Stimulated activated CD8-positive, alpha-beta memory T cell treated with anti-CD3 and anti-CD28 coated beads, Interleukin-15, amount 100 ng/mL, for 4 hours (primary cell): ENCODE results near the gene CTU2.

Source experiments
- DNase-seq, 2 donors: peaks; one replicate each; pipeline ENCODE4 v3.0.0-alpha.2; 2020; ENCODE audit warnings: low read depth in 2 of 2

CTU2 gene

GRCh38 chr16:88730632-88731607 is 24.6 kb downstream of the CTU2 start:
- DNase-seq: no peak

- DNase-seq: no peak
Observed at GRCh38 chr16:88731699-88732098, 25.4 kb downstream of the CTU2 start.

DNA sequence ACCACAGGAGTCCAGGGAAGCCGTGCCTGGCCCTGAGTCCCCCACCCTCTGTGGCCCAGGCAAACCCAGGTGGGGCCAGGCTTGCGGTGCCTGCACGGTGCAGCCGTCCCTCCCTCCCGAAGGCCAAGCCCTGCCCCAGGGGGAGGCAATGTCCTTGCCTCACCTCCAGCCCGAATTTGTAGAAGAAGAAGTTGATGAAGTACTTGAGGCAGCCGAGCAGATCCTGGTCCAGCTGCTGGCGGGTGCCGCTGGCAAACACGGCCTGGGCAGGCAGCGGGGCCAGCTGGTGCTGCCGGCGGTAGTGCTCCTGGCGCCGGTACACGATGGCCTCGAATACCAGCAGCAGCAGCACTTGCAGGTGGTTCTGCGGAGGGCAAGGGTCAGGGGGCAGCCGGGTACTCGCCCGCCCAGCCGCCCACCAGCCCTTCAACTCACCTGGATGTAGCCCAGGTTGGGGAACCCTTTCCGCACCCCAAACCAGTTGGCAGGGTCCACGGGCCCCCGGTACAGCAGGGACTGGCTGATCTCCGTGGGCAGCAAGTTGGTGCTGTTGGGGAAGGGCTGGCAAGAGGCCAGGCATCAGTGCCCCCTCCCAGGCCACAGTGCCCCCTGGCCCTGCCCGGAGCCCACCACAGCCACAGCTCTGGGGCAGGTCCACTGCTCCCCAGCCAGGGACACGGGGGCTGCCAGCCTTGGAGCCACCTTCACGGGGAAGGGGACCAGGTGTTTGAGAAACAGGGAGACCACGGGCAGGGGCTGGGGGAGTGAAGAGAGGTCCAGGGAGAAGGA is 26.1 kb downstream of the CTU2 start:
- DNase-seq: no peak

DNA sequence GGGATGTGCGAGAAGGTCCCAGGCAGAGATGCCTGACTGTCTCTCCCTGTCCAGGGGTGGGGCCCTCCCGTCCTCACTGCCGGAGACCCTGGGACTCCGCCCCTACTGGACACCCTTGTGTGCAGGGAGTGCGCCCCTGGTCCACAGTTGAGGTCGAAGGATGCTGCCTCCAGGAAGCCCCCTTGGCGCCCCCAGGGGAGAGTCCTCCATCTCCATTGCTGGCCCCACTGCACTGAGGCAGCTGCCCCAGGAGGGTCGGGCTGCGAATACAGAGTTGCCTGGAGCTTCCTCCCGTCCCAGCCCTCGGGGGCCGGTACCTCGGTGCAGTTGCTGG is 26.6 kb downstream of the CTU2 start:
- DNase-seq: no peak

- DNase-seq: no peak
Observed at GRCh38 chr16:88733630-88734360, 27.5 kb downstream of the CTU2 start.

GRCh38 chr16:88734361-88734728 is 28.0 kb downstream of the CTU2 start:
- no peak for DNase-seq

DNA sequence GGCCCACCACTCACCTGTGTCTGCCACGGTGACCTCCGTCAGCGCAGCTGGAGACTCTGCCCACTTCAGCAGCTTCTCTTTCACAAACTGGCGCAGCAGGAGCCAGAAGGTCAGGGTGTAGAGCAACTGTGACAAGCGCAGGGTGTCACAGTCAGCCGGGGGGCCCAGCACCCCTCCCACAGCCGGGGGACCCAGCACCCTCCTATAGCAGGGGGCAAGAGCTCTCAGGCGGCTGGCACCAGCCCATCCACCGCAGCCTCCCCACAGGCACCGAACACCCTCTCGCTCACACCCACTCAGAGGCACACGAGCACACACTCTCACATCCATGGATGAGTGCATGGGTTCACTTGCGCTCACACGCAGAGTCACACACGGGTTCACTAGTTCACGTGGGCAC is 28.8 kb downstream of the CTU2 start:
- DNase-seq: no peak

- no peak for DNase-seq
Observed at GRCh38 chr16:88735616-88736015, 29.3 kb downstream of the CTU2 start.

GRCh38 chr16:88736088-88736487 is 29.8 kb downstream of the CTU2 start:
- no peak for DNase-seq

DNA sequence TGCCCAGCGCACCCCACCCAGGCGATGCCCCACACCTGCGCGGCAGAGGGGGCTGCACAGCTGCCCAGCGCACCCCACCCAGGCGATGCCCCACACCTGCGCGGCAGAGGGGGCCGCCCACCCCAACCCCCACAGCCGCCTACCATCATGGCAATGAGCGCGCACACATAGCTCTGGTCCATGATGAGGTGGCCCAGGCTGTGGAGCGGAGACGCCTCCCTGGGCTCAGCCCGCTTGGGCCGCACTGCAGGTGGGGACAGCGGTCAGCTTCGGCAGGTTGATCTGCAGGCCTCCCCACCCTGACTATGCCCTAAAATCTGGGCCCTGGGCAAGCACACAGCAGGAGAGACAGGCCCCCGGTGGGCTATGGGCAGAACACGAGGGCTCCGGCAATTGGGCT is 30.2 kb downstream of the CTU2 start:
- no peak for DNase-seq

- DNase-seq: peak in 1 of 2 donors; percentile 57
Observed at GRCh38 chr16:88737298-88738150, 31.2 kb downstream of the CTU2 start.

DNA sequence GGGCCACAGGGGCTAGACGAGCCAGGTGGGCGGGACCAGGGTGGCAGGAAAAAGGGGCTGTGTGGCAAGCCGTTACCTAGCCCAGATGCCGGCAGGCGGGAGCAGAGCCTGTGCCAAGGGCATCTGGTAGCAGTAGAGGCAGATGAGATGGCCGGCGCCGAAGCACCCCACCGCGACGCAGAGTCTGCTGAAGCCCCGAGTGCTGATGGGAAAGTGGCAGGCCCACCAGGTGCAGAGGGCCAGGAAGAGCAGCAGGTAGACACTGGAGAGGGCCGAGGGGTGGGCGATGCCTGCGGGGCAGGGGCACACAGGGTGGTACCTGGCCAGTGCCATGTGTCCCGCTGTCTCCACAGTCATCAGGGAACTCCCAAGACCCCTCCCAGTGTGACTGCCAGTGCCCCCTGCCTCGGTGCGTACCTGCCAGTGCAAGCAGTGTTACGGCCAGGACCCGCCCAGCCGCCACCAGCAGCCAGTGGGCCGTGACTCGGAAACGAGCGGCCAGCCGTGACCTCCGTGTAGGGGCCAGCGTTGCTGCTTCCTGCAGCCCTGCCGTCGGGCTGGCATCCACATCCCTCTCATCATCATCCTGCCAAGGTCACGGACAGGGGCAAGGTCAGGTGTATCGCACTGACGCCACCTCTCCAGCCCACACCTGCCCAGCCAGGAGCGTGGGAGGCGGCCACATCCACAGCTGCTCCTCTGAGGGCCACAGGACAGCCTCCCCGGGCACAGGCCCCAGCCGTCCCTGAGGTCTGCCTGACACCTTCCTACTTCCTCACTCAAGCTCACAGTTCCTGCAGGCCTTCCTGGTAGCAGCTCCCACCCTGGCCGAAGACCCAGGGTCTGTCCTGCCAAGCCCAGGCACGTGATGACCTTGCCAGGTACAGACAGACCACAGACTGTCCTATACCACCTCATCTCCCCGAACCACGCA is 32.1 kb downstream of the CTU2 start:
- no peak for DNase-seq

GRCh38 chr16:88739139-88739976 is 33.1 kb downstream of the CTU2 start:
- DNase-seq: no peak

DNA sequence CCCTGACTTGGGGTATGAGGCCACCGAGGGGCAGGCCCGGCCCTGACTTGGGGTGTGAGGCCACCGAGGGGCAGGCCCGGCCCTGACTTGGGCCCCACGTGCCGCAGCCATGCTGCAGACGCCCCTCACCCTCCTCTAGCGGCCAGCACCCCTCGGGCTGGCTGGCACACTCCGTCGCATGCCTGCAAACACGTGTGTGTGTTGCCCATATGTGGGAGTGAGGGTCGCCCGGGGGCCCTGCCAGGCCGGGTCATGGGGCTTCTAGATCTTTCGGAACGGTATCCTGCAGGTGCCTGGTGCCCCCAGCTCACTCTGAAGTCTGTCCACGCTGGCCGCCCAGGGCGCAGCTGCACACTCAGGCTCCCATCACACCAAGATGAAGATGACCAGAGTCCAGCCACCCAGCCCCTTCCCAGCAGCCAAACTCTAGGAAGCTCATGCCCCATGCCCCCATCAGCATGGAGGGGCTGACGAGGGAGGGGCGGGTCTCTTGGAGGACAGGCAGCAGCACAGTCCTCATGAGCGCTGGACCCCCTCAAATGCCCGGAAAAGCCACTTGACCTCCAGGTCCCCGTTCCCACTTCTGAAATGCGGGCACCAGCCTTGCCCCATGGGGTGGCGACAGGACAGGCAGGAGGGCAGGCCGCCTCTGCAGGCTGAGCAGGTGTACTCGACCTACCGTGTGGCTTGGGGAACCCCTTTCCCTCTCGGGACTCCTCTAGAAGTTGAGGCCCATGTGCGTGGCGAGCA is 33.8 kb downstream of the CTU2 start:
- DNase-seq: no peak

GRCh38 chr16:88740727-88741055 is 34.4 kb downstream of the CTU2 start:
- DNase-seq: no peak

DNA sequence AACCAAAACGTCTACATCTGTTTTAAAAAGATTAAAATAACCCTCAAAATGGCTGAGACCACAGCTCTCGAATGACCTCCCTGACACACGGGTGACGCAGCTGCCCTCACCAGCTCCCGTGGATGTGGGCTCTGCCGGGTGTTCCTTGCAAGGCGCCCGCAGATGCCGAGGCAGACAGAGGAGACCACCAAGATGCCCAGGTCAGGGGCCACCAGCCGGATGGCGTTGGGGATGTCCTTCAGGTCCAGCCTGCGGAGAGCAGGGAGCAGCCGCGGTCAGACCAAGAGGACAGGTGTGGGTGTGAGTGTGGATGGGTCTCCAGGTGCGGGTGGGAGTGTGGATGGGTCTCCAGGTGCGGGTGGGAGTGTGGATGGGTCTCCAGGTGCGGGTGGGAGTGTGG is 35.1 kb downstream of the CTU2 start:
- no peak for DNase-seq

DNA sequence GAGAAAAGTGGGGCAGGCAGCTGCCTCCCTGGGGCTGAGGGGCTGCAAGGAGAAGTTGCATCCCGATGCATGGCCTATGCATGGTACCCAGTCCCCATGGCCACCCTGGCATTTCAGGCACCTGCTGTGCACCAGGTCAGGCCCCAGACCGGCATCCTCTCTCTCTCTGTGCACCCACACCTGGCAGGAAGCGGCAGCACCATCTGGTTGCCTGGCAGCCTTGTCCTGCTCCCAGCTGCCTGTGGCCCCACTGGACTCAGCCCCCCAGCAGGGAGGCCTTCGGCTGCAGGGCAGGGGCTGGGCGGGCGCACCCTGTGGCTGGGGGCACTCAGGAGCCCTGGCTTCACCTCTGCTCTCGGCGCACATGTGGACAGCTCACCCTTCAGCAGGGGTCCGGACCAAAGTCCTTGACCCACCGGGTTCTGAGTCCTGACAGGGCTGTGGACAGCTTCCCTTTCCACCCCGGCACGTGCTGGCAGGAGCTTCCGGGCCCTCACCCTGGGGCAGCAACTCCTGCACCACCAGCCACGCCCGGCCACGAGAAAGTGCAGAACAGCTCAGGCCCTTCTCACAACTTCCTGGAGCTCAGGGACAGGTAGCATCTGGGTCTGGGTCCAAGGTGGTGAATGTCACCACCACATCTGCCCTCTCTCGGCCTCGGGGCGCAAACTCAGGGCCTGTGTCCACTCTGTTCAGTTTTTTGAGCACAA is 36.7 kb downstream of the CTU2 start:
- no peak for DNase-seq
